Stimulated activated CD8-positive, alpha-beta memory T cell treated with anti-CD3 and anti-CD28 coated beads, Interleukin-15, amount 100 ng/mL, for 24 hours (primary cell): ENCODE measurements around the gene SNX13.

ENCODE experiments used
- DNase-seq: peaks from one replicate; pipeline ENCODE4 v3.0.0-alpha.2; 2020; ENCODE audit warnings: low read depth

Gene SNX13

GRCh38 chr7:17774716-17775288 is 165.5 kb downstream of the SNX13 start:
- no peak for DNase-seq

DNA sequence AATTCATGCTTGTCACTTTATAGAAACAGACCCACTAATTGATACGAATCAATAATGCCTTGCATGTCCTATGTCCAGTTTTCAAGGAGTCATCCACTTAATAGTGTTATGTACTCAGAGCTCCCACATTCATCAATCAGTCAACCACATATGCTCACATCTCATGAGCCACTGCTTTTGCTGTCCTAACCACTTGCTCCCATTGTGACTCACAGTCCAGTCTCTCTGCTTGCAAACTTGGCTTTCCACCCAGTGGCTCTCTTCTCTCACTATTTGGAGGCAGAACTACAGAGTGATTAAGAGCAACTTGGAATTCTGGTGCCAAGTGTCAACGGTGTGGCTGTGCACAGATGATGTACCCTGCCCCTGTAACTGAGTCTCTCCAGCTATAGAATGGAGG is 166.0 kb downstream of the SNX13 start:
- no peak for DNase-seq

GRCh38 chr7:17773289-17773626 is 167.0 kb downstream of the SNX13 start:
- DNase-seq = no peak

DNA sequence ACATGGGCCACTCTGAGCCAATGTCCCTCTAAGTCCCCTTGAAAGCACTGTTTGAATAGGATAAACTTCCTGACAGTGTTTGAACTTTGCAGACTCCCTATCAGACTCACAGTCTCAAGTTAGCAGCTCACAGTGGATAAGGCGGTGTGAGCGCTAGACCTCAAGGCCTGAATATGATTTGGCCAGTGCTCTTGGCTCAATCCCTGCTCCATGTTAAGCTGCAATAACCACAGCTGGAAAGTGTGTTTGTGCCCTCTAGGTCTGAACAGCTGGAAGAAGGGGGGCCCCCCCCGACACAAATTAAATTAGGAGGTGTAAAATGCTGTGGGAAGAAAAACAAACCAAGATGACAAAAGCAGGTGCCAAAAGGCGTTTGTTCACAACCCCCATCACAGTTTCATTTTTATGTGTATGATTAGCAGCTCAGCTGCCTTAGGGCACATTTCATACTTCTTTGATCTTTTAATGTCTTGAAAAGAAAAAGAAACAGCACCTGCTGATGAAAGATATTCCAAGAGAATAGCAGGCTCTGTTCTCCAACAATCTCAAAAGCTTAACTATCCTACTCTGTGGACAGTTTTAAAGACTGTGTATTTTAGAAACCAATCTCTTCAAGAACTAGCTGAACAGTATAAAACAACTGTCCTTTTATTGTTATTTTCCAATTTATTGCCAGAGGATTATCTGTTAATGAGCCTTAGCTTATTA is 167.6 kb downstream of the SNX13 start:
- no peak for DNase-seq

DNA sequence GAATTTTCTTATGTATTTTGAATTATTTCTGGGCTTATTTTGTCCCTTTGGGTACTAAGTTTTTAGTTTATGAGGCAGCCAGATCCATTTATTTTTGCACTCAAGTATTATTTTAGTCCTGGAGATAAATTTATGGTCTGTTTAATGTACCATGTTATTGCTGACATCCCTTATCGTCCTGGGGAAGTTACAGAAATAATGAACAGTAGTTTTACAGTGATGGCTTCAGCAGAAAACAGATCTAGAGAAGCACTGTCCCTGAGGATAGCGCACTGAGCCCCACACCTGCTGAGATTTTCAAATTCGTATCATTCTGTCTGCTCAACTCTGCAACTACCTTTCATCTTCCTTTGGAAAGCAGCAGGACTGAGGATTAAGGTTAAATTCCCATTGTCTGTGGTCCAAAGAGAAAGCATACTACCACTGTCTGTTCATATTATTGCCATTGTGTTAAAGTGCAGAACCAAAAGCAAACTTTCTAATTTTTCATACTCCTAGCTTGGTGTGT is 168.3 kb downstream of the SNX13 start:
- no peak for DNase-seq

DNA sequence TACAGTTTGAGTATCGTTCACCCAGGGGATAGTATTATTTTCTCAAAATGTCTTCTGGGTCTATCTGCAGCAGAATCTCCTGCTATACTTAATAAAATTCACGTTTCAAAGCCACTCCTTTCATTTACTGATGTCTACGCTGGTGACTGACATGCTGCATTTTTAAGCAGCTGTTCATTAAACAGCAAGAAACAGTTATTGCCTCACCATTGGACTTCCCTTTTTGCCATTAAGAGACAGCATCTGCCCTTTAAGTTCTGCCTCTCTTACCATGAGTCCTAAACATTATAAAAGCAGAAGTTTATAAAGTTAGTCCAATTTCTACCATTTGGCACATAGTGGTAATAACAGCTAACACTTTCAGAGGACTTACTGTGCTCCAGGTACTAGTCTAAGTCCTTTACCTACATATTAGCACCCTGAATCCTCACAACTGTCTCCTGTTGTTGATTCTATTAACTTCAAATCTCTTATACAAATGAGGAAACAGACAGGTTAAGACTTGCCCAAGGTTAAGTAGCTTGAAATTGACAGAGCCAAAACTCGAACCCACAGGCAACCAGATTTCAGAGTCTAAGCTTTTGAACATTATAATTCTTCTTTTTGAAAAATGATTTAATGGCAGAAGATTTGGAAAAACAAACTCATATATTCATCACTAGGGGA is 169.5 kb downstream of the SNX13 start:
- DNase-seq = no peak

DNA sequence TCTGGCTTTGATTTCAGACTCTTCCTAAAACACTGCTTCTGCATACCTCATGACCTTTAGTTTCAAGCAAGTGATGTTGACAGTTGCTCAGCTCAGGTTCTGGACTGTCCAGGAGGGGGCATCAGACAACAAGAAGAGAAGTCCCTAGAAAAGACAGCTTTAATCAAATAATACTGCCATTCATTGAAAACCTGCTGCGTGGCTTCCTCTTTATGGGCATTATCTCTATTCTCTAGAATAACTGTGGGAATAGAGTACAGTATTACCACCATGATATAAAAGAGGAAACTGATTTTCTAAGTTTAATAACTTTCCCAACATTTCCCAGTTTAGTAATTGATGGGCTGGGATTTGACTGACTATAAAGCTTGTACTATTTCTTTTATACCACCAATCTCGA is 170.4 kb downstream of the SNX13 start:
- DNase-seq = no peak

GRCh38 chr7:17758008-17758407 is 182.3 kb downstream of the SNX13 start:
- no peak for DNase-seq

- no peak for DNase-seq
These were observed 194.2 kb downstream of the SNX13 start for GRCh38 chr7:17746020-17746530.

- DNase-seq = no peak
These were observed 194.7 kb downstream of the SNX13 start for GRCh38 chr7:17745610-17746009.

DNA sequence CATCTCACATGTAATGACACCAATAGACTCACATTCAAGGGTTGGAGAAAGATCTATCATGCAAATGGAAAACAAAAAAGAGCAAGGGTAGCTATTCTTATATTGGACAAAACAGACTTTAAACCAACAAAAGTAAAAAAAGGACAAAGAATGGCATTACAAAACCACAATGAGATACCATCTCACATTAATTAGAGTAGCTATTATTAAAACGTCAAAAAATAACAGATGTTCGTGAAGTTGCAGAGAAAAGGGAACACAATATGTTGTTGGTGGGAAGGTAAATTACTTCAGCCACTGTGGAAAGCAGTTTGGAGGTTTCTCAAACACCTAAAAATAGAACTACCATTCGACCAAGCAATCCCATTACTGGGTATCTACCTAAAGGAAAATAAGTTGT is 197.0 kb downstream of the SNX13 start:
- DNase-seq = no peak

- no peak for DNase-seq
These were observed 198.9 kb downstream of the SNX13 start for GRCh38 chr7:17741426-17741825.
